ENCODE measurements around the gene S100G.
"Not testable (repeated sequence)": the region's sequence is repeated elsewhere in the genome, so short reads cannot be mapped to it uniquely, and the experiment has no call there.

The S100G gene

DNA sequence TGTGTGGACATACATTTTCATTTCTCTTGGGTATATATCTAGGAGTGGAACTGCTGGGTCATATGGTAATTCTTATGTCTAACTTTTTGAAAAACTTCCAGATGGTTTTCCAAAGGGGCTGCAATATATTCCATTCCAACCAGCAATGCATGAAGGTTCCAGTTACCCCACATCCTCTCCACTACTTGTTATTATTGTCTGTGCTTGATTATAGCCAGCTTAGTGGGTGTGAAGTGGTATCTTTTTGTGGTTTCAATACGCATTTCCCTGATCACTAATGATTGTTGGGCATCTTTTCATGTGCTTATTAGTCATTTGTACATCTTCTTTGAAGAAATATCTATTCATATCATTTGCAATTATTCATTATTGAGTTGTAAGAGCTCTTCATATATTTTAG, 31.5 kb upstream of the S100G start:
- Histone ChIP-seq H3K4me3 (ENCODE audit: insufficient read depth, low read depth, low read length) (no peak overlapping the region), H3K9me3 (ENCODE audit: control insufficient read depth, low read length) (no peaks in the 10 kb centered on the region), H3K27ac (ENCODE audit: insufficient read depth, low read depth, low read length, poor library complexity, severe bottlenecking) (no peak overlapping the region), H3K36me3 (ENCODE audit: control insufficient read depth, insufficient read depth, low read length) (no peaks in the 10 kb centered on the region), H3K27me3 (ENCODE audit: control insufficient read depth, insufficient read depth, low read length, poor library complexity, severe bottlenecking) (no peaks in the 10 kb centered on the region), H3K4me1 (ENCODE audit: control insufficient read depth, insufficient read depth, low read length) (no peaks in the 10 kb centered on the region)
- 100% methylated on average over 1 of the region's 1 CpG; no CpG with 5 or more reads in 1 of the 2 experiments for WGBS, 2 experiments

DNA sequence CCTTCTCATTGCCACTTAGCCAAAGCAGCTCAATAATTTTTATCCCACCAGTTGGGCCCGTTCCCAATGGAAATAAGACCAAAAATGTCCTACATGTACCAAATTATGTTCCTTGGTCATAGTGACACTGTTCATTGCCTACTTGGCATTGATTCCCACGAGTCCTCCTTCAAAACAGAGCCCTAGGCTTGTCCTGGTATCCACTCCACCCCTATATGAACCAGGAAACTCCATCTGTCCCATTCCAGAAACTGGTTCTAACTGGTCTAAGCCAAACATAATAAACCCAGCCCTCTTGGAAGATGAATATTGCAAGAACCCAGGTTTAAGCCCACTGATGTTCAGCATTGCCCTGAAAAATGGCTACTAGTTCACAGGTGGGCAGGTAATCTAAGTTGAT, 30.9 kb upstream of the S100G start:
- Histone ChIP-seq H3K9me3 (ENCODE audit: control insufficient read depth, low read length) (no peaks in the 10 kb centered on the region), H3K36me3 (ENCODE audit: control insufficient read depth, insufficient read depth, low read length) (no peaks in the 10 kb centered on the region), H3K4me1 (ENCODE audit: control insufficient read depth, insufficient read depth, low read length) (no peaks in the 10 kb centered on the region), H3K4me3 (ENCODE audit: insufficient read depth, low read depth, low read length) (no peak overlapping the region), H3K27me3 (ENCODE audit: control insufficient read depth, insufficient read depth, low read length, poor library complexity, severe bottlenecking) (no peaks in the 10 kb centered on the region), H3K27ac (ENCODE audit: insufficient read depth, low read depth, low read length, poor library complexity, severe bottlenecking) (no peak overlapping the region)
- WGBS, 2 experiments, result 95 to 98% methylated on average over 2 of the region's 2 CpGs

DNA sequence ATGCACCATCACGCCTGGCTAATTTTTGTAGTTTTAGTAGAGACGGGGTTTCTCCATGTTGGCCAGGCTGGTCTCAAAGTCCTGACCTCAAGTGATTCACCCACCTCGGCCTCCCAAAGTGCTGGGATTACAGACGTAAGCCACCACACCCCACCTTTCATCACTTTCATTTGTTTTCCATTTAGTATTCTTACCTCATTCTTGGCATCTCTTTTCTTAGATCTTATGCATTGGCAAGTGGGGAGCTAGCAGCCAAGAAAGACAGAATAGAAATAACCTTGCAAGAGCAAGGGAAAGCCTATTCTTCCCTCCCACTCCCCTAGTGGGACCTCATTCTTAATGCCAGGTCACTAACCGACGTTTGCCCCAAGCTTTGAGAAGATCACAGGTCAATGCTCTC, 21.4 kb upstream of the S100G start:
- H3K27ac ChIP-seq (ENCODE audit: insufficient read depth, low read depth, low read length, poor library complexity, severe bottlenecking); H3K36me3 ChIP-seq (ENCODE audit: control insufficient read depth, insufficient read depth, low read length): not testable (repeated sequence)
- 43 to 50% methylated on average over 6 of the region's 6 CpGs for WGBS, 2 experiments

DNA sequence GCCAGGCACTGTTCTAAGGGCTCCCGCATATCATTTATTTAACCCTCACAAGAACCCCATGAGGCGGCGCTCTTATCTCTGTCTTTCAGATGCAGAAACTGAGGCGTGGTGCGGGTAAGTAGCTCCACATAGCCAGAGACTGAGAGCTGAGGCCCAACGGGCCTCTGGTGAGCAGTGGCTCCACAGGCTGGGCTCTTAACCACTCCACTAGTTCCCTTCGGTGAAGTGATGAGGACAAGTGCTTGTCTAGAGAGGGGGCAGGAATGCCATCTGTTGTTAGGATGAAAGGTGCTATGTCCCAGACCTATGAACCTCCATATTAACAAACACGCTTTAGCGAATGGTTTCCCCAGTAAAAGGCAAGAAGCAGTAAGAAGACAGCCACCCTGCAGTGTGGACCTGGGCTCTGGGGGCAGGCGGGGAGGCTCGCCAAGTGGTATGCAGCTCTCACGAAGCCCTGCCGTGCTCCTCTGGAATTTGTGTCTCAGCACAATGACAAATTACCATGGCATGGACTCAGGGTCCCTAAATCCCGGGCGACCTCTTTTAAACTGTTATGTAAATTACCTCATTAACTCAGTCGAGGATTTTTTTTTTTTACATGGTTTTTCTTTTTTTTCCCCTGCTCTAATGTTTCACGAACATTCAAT, 20.9 kb upstream of the S100G start:
- WGBS, 2 experiments, result 7 to 8% methylated on average over 12 to 17 of the region's 17 CpGs
- Histone ChIP-seq H3K27ac (ENCODE audit: insufficient read depth, low read depth, low read length, poor library complexity, severe bottlenecking) (peak overlapping the region; percentile 72), H3K4me3 (ENCODE audit: insufficient read depth, low read depth, low read length) (no peak overlapping the region)

More for the DNA sequence above, 21.4 kb upstream of the S100G start:
- not testable (repeated sequence) for H3K9me3 ChIP-seq (ENCODE audit: control insufficient read depth, low read length); H3K4me1 ChIP-seq (ENCODE audit: control insufficient read depth, insufficient read depth, low read length); H3K27me3 ChIP-seq (ENCODE audit: control insufficient read depth, insufficient read depth, low read length, poor library complexity, severe bottlenecking); H3K4me3 ChIP-seq (ENCODE audit: insufficient read depth, low read depth, low read length)

DNA sequence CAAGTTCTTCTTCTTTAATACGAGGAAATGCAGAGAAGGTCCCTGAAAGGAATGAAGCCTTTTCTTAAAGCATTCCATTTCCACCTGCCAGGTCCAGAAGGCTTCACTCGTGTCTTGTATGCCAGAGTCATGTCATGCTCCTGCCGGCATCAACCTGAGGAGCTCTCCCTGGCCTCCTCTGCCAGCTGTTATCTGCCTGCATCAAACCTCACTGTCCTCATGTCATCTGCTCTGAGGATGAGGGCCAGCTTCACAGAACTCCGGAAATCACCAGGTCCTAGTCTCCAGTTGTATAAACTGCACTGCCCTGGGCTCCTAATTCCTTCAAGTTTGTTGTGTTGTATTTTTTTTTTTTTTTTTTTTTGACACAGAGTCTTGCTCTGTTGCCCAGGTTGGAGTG, 20.0 kb upstream of the S100G start:
- WGBS, 2 experiments, result 47 to 54% methylated on average over 4 of the region's 4 CpGs
- Histone ChIP-seq H3K27me3 (ENCODE audit: control insufficient read depth, insufficient read depth, low read length, poor library complexity, severe bottlenecking) (no peaks in the 10 kb centered on the region), H3K4me1 (ENCODE audit: control insufficient read depth, insufficient read depth, low read length) (peaks cover 3% of the 10 kb centered on the region), H3K27ac (ENCODE audit: insufficient read depth, low read depth, low read length, poor library complexity, severe bottlenecking) (no peak overlapping the region), H3K9me3 (ENCODE audit: control insufficient read depth, low read length) (no peaks in the 10 kb centered on the region), H3K36me3 (ENCODE audit: control insufficient read depth, insufficient read depth, low read length) (no peaks in the 10 kb centered on the region), H3K4me3 (ENCODE audit: insufficient read depth, low read depth, low read length) (no peak overlapping the region)

More for the DNA sequence above, 20.9 kb upstream of the S100G start:
- Histone ChIP-seq H3K4me1 (ENCODE audit: control insufficient read depth, insufficient read depth, low read length) (peaks cover 3% of the 10 kb centered on the region), H3K27me3 (ENCODE audit: control insufficient read depth, insufficient read depth, low read length, poor library complexity, severe bottlenecking) (no peaks in the 10 kb centered on the region), H3K36me3 (ENCODE audit: control insufficient read depth, insufficient read depth, low read length) (no peaks in the 10 kb centered on the region), H3K9me3 (ENCODE audit: control insufficient read depth, low read length) (no peaks in the 10 kb centered on the region)

DNA sequence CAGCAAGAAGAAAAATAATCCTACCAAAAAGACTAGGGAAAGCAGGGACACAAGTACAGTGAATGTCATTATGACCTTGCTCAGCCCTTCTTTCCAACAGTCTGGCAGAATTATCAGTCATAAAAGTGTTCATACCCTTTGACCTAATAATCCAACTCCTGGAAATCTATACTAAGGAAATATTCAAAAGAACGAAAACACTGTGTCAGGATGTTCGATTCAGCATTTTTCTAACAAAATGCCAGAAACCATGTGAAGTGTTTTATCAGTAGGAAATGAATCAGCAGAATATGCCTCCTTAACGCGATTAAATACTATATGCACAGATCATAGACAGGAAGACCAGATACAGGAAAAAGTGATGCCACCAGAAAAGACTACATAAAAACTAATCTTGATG, 16.2 kb upstream of the S100G start:
- Histone ChIP-seq H3K27ac (ENCODE audit: insufficient read depth, low read depth, low read length, poor library complexity, severe bottlenecking) (no peak overlapping the region), H3K4me1 (ENCODE audit: control insufficient read depth, insufficient read depth, low read length) (peaks cover 3% of the 10 kb centered on the region), H3K4me3 (ENCODE audit: insufficient read depth, low read depth, low read length) (no peak overlapping the region), H3K27me3 (ENCODE audit: control insufficient read depth, insufficient read depth, low read length, poor library complexity, severe bottlenecking) (no peaks in the 10 kb centered on the region), H3K36me3 (ENCODE audit: control insufficient read depth, insufficient read depth, low read length) (no peaks in the 10 kb centered on the region), H3K9me3 (ENCODE audit: control insufficient read depth, low read length) (no peaks in the 10 kb centered on the region)
- 93 to 95% methylated on average over 2 to 4 of the region's 4 CpGs for WGBS, 2 experiments

DNA sequence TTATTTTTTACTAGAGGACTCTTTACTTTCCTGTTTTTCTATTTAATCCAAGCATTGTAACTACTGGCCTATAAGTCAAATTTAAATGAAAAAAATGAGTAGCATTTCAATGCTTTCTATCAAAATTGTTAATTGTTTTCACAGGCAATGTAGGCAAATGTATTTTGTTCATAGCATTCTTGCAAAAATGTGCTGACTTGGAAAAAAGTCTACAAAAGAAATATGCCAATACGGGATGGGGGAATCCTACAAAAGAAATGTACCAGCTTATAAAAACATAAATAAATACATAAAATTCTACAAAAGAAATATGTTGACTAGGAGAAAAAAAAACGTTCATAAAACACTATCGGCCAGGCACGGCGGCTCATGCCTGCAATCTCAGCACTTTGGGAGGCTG, 14.9 kb upstream of the S100G start:
- H3K27ac ChIP-seq (ENCODE audit: insufficient read depth, low read depth, low read length, poor library complexity, severe bottlenecking), result no peak overlapping the region
- no peaks in the 10 kb centered on the region for H3K9me3 ChIP-seq (ENCODE audit: control insufficient read depth, low read length)
- no peaks in the 10 kb centered on the region for H3K4me1 ChIP-seq (ENCODE audit: control insufficient read depth, insufficient read depth, low read length)
- H3K36me3 ChIP-seq (ENCODE audit: control insufficient read depth, insufficient read depth, low read length), result no peaks in the 10 kb centered on the region
- H3K27me3 ChIP-seq (ENCODE audit: control insufficient read depth, insufficient read depth, low read length, poor library complexity, severe bottlenecking), result no peaks in the 10 kb centered on the region
- 83 to 93% methylated on average over 4 of the region's 5 CpGs for WGBS, 2 experiments
- no peak overlapping the region for H3K4me3 ChIP-seq (ENCODE audit: insufficient read depth, low read depth, low read length)

DNA sequence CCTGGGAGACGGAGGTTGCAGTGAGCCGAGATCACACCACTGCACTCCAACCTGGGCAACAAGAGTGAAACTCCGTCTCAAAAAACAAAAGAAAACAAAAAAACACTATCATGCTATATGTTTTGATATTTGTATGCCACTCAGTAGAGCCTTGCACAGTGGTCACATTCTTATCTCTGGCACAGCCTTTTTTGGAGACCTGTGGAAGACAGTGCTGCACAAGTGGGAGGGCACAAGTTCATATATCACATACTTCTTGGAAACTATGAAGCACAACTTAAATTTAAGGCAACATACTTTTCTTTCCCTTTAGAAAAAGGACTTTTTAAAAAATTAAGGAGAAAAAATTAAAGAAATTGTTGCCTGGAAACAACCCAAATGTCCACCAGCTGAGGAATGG, 14.4 kb upstream of the S100G start:
- H3K9me3 ChIP-seq (ENCODE audit: control insufficient read depth, low read length), result no peaks in the 10 kb centered on the region
- no peaks in the 10 kb centered on the region for H3K36me3 ChIP-seq (ENCODE audit: control insufficient read depth, insufficient read depth, low read length)
- no peak overlapping the region for H3K4me3 ChIP-seq (ENCODE audit: insufficient read depth, low read depth, low read length)
- WGBS, 2 experiments, result 100% methylated on average over 1 to 3 of the region's 3 CpGs
- no peaks in the 10 kb centered on the region for H3K27me3 ChIP-seq (ENCODE audit: control insufficient read depth, insufficient read depth, low read length, poor library complexity, severe bottlenecking)
- no peak overlapping the region for H3K27ac ChIP-seq (ENCODE audit: insufficient read depth, low read depth, low read length, poor library complexity, severe bottlenecking)
- H3K4me1 ChIP-seq (ENCODE audit: control insufficient read depth, insufficient read depth, low read length), result no peaks in the 10 kb centered on the region

DNA sequence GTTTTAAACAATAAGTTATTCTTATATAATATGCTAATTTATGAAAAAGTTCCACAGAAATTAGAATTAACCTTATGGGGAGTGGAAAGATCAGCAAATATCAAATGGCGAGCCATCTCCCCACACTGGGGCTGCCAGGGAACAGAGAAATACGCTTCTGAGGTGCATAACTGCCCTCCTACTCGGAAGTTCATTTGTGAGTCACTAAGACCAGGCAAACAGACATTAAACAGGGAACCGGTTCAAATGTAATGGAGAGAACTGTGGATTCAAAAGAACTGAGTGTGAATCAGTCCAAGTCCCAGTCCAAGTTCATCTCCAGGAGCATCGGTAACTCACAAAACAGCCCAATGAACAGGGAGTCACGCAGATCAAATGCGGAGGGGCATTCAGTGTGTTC, 11.4 kb upstream of the S100G start:
- H3K36me3 ChIP-seq (ENCODE audit: control insufficient read depth, insufficient read depth, low read length), result no peaks in the 10 kb centered on the region
- no peaks in the 10 kb centered on the region for H3K27me3 ChIP-seq (ENCODE audit: control insufficient read depth, insufficient read depth, low read length, poor library complexity, severe bottlenecking)
- WGBS, 2 experiments, result 94 to 96% methylated on average over 7 of the region's 7 CpGs
- no peak overlapping the region for H3K4me3 ChIP-seq (ENCODE audit: insufficient read depth, low read depth, low read length)
- H3K27ac ChIP-seq (ENCODE audit: insufficient read depth, low read depth, low read length, poor library complexity, severe bottlenecking), result no peak overlapping the region
- H3K9me3 ChIP-seq (ENCODE audit: control insufficient read depth, low read length), result no peaks in the 10 kb centered on the region
- no peaks in the 10 kb centered on the region for H3K4me1 ChIP-seq (ENCODE audit: control insufficient read depth, insufficient read depth, low read length)

DNA sequence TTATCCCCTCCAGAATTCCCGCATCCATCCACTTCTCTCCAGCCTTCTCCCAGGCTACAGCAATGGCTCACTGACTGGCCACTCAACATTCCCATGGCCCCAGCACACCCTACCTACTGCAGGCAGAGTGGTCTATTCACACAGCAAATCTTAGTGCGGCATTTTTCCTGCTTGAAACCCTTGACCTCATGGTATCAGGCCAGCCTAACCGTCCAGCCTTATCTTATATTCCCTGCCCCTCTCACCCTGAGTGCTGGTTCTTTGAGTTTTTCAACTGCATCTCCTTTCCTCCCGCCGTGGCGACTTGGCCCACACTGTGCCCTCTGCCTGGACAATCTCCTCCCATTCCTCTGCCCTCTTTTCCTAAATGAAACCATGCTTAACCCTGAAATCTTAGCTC, 10.0 kb upstream of the S100G start:
- H3K4me1 ChIP-seq (ENCODE audit: control insufficient read depth, insufficient read depth, low read length), result no peaks in the 10 kb centered on the region
- H3K4me3 ChIP-seq (ENCODE audit: insufficient read depth, low read depth, low read length), result no peak overlapping the region
- no peaks in the 10 kb centered on the region for H3K9me3 ChIP-seq (ENCODE audit: control insufficient read depth, low read length)
- H3K27ac ChIP-seq (ENCODE audit: insufficient read depth, low read depth, low read length, poor library complexity, severe bottlenecking), result no peak overlapping the region
- H3K27me3 ChIP-seq (ENCODE audit: control insufficient read depth, insufficient read depth, low read length, poor library complexity, severe bottlenecking), result no peaks in the 10 kb centered on the region
- 93 to 96% methylated on average over 6 of the region's 6 CpGs for WGBS, 2 experiments
- no peaks in the 10 kb centered on the region for H3K36me3 ChIP-seq (ENCODE audit: control insufficient read depth, insufficient read depth, low read length)

DNA sequence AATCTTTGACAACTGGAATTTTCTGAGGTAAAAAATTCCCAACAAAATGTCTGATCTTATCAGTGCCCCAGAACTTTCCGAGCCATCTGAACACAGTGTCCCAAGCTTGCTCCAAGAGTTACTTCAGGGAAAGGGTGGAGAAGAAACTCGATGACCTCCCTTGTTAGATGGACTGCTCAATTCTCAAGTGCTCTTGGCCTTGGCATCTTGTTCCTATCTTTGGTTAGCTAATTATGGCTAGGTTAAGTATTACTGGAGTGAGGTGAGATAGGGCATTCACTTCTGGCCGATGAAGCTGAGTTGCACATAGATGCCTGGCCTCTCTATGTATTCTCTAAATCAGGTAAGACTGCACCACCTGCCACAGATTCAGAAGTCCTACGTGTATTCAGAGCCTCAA, 9.1 kb upstream of the S100G start:
- Histone ChIP-seq H3K4me1 (ENCODE audit: control insufficient read depth, insufficient read depth, low read length) (no peaks in the 10 kb centered on the region), H3K9me3 (ENCODE audit: control insufficient read depth, low read length) (no peaks in the 10 kb centered on the region), H3K27me3 (ENCODE audit: control insufficient read depth, insufficient read depth, low read length, poor library complexity, severe bottlenecking) (no peaks in the 10 kb centered on the region), H3K27ac (ENCODE audit: insufficient read depth, low read depth, low read length, poor library complexity, severe bottlenecking) (no peak overlapping the region), H3K4me3 (ENCODE audit: insufficient read depth, low read depth, low read length) (no peak overlapping the region), H3K36me3 (ENCODE audit: control insufficient read depth, insufficient read depth, low read length) (no peaks in the 10 kb centered on the region)
- 93 to 97% methylated on average over 4 of the region's 4 CpGs for WGBS, 2 experiments

All from ectodermal cell (in vitro differentiated cells).